ENCODE results near the gene TMEM125.

TMEM125 gene

GRCh38 chr1:43311521-43311920, 41.7 kb downstream of the TMEM125 start:
- no peak for DNase-seq (ENCODE audit: low spot score)

GRCh38 chr1:43312212-43312623, 42.4 kb downstream of the TMEM125 start:
- DNase-seq (ENCODE audit: low spot score): no peak

GRCh38 chr1:43312663-43313515, 43.1 kb downstream of the TMEM125 start:
- DNase-seq (ENCODE audit: low spot score): no peak

GRCh38 chr1:43313771-43314170, 44.0 kb downstream of the TMEM125 start:
- DNase-seq (ENCODE audit: low spot score): no peak

GRCh38 chr1:43314233-43314632, 44.5 kb downstream of the TMEM125 start:
- DNase-seq (ENCODE audit: low spot score): no peak

GRCh38 chr1:43315481-43315880, 45.7 kb downstream of the TMEM125 start:
- no peak for DNase-seq (ENCODE audit: low spot score)

- DNase-seq (ENCODE audit: low spot score): no peak
These were observed 46.4 kb downstream of the TMEM125 start for GRCh38 chr1:43315963-43316737.

- no peak for DNase-seq (ENCODE audit: low spot score)
These were observed 47.1 kb downstream of the TMEM125 start for GRCh38 chr1:43316738-43317520.

GRCh38 chr1:43317817-43318471, 48.2 kb downstream of the TMEM125 start:
- DNase-seq (ENCODE audit: low spot score): no peak

- no peak for DNase-seq (ENCODE audit: low spot score)
These were observed 49.0 kb downstream of the TMEM125 start for GRCh38 chr1:43318831-43319230.

GRCh38 chr1:43319288-43319687, 49.5 kb downstream of the TMEM125 start:
- DNase-seq (ENCODE audit: low spot score): no peak

- no peak for DNase-seq (ENCODE audit: low spot score)
These were observed 50.0 kb downstream of the TMEM125 start for GRCh38 chr1:43319766-43320165.

- DNase-seq (ENCODE audit: low spot score): no peak
These were observed 51.6 kb downstream of the TMEM125 start for GRCh38 chr1:43321331-43321891.

- no peak for DNase-seq (ENCODE audit: low spot score)
These were observed 52.7 kb downstream of the TMEM125 start for GRCh38 chr1:43322506-43322905.
